ENCODE measurements around the gene ANTXR1.
A peak's percentile ranks its signal among the peaks of the same experiment; 100 is the strongest.

Gene ANTXR1

DNA sequence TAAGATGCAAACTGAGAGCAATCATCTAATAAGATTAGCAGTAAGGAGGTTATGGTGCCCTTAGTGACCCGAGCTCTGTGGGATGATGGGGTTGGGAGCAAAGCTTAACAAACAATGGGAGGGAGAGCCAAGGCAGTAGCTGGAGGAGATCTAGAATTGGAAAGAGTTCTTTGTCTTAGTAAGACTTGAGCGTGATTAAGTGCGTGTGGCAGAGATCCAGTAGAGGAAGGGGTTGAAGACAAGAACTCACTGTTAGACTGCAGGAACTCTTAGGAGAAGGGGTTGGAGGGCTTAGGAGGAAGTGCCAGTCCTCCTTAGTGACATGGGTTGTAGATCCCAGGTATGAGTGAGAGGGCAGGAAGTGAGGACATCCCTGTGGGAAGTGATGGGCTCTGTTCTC, 189.3 kb downstream of the ANTXR1 start:
- no peak for DNase-seq (ENCODE audit: extremely low read depth, low read depth)
- TF ChIP-seq, protein P1, sequence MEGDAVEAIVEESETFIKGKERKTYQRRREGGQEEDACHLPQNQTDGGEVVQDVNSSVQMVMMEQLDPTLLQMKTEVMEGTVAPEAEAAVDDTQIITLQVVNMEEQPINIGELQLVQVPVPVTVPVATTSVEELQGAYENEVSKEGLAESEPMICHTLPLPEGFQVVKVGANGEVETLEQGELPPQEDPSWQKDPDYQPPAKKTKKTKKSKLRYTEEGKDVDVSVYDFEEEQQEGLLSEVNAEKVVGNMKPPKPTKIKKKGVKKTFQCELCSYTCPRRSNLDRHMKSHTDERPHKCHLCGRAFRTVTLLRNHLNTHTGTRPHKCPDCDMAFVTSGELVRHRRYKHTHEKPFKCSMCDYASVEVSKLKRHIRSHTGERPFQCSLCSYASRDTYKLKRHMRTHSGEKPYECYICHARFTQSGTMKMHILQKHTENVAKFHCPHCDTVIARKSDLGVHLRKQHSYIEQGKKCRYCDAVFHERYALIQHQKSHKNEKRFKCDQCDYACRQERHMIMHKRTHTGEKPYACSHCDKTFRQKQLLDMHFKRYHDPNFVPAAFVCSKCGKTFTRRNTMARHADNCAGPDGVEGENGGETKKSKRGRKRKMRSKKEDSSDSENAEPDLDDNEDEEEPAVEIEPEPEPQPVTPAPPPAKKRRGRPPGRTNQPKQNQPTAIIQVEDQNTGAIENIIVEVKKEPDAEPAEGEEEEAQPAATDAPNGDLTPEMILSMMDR (IDR thresholded peaks at IDR 0.05; ENCODE audit: low read depth, low read length), result no peak

DNA sequence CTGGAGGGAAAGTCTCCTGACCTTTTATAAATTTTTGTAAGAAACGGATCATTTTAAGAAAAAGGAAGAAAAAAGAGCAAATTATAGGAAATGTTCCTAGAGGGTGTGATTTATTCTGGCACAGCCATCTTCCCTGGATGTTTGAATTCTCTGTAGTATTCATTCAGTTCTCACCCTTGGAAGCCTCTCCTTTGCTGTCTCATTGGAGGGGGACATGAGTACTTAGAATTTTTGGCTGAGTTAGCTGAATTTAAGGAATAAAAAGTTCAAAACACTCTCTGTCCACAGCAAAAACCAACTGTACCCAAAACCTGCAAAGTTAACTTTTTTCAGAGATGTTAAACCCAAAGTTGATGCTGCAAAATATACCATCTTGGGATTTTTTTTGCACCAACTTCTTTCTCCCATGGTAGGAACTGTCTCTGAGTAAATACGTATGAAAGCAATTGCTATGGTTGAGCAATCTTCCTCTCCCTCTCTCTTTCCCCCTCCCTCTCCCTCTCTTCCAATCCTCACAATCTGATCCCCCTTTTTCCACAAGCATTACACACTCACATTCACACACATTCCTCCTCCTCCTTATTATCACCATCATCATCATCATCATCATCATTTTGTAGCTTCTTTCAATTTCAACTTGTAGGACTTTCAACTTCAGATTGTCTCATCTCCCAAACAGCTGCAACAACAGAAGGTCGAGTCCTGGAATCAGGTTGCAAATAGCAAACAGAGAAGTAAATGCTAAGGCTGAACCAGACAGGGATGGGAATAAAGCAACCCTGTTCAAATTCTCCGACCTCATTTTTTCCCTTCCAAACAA, 190.4 kb downstream of the ANTXR1 start:
- TF ChIP-seq, protein P1 (IDR thresholded peaks at IDR 0.05; ENCODE audit: low read depth, low read length), result no peak
- no peak for DNase-seq (ENCODE audit: extremely low read depth, low read depth)

DNA sequence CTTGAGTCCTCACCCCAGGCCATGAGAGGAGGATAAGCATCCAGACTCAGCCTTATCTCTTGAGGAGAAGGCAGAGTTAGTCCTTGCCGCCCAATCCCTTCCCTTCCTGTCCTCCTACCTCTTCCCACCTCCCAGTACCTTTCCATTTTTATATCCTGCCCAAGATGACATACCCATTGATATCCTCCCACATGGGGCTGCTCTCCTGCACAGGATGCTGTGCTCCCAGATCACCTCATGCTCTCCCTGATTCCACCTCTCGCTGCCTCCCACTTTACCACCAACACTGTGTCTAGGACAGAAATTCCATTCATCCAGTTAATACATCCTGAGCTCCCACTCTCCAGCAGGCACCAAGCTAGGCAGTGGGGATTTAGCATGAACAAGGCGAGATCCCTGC, 191.7 kb downstream of the ANTXR1 start:
- TF ChIP-seq, protein P1 (IDR thresholded peaks at IDR 0.05; ENCODE audit: low read depth, low read length), result no peak
- DNase-seq (ENCODE audit: extremely low read depth, low read depth), result no peak

DNA sequence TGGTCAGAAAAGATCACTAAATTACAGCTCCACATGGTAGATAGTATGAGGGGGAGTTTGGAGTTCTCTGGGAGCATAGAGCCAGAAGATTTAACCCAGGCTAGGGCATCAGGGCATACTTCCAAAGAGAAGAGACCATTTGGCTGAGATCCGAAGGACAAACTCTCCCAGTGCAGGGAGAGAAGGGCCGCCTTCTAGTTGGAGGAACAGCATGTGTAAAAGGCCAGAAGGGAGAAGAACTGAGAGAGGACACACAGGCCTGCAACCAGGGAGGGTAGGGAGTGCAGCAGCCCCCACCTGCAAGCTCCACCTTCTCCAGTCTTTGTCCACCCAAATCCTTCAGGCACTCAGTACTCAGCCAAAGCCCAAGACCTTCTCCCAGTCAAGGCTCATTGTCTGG, 192.1 kb downstream of the ANTXR1 start:
- DNase-seq (ENCODE audit: extremely low read depth, low read depth), result no peak
- TF ChIP-seq, protein P1 (IDR thresholded peaks at IDR 0.05; ENCODE audit: low read depth, low read length), result no peak

DNA sequence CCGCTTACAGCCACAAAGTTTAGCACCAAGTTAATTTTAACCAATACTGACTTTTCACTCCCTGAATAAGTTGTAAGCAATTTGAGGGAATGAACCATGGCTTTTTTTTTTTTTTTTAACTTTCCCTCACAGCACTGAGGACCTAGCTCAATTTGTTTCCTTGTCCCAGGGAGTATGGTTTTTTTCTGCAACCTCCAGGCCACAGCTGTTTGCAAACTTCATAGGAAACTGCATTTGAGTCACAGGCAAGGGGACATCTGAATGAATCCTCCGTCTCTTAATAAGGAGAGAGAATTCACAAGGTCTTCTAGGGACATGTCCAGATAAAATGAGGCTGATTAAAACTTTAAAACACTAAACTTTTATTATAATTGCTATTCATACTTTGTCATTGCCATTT, 192.5 kb downstream of the ANTXR1 start:
- DNase-seq (ENCODE audit: extremely low read depth, low read depth), result no peak
- TF ChIP-seq, protein P1 (IDR thresholded peaks at IDR 0.05; ENCODE audit: low read depth, low read length), result no peak

DNA sequence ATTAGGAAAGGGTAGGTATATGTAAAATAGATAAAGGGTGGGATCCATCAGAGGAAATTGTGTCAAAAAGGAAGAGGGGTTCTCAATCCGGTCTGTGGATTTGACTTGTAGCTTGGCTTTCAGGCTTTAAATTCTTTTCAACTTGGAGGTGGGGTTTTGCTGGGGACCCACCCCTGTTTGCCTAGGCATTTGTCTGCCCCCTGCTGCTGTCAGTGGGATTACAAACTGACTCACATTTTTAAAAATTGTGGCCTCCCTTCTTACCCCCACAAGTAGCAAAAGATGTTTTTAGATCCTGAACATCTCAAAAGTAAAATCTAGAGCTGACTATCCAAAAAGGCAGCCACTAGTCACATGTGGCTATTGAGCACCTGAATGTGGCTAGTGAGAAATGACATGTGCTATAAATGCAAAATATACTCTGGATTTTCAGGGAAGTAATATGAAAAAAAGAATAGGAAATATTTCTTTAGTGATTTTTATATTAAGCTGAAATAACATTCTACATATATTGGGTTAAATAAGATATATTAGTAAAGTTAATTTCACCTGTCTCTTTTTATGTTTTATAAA, 195.1 kb downstream of the ANTXR1 start:
- TF ChIP-seq, protein P1 (IDR thresholded peaks at IDR 0.05; ENCODE audit: low read depth, low read length), result peak; percentile 17
- no peak for DNase-seq (ENCODE audit: extremely low read depth, low read depth)

DNA sequence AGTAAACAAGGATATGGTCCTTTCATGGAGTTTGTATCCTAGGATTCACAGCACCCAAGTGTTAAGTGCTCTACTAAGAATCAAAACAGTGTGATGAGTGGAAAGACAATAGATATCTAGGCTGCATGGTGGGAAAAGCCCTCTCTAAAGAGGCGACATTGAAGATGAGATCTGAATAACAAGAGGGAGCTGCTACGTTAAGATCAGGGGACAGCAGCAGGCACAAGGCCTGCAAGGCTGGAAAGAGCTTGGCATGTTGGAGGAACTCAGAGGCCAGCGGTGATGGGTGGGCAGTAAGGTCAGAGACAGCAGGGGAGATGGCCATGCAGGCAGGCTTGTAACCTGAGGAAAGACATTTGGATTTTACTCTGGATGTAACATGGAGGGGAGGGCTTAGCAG, 196.5 kb downstream of the ANTXR1 start:
- TF ChIP-seq, protein P1 (IDR thresholded peaks at IDR 0.05; ENCODE audit: low read depth, low read length), result no peak
- no peak for DNase-seq (ENCODE audit: extremely low read depth, low read depth)
